Activated naive CD4-positive, alpha-beta T cell treated with anti-CD3 and anti-CD28 coated beads, Interleukin-2, amount 50 U/mL, for 72 hours (primary cell): ENCODE results near the gene MUS81. TPM values are rescaled to one million over a fixed set of nuclear protein-coding genes. Genes with fewer than 3 reads are reported as not detected.
"Not testable (repeated sequence)": the region's sequence is repeated elsewhere in the genome, so short reads cannot be mapped to it uniquely, and the experiment has no call there.

Experiments used
- ATAC-seq, 2 donors: fragments of 150-1000 bp; cut with Tn5 transposase; 2 replicates each; pipeline ENCODE4 v1.10.0; 2021; ENCODE audit warnings: mild to moderate bottlenecking in 2 of 2, moderate library complexity in 2 of 2
- DNase-seq, 2 donors: peaks; one replicate each; pipeline ENCODE4 v3.0.0; 2021 to 2022; ENCODE audit warnings: low spot score in 2 of 2
- H3K27ac Mint-ChIP-seq, 2 donors: one replicate each; pipeline ENCODE4 v1.8.0; 2022; ENCODE audit warnings: mild to moderate bottlenecking in 2 of 2, mixed read lengths in 2 of 2
- H3K36me3 Mint-ChIP-seq, 2 donors: one replicate each; pipeline ENCODE4 v1.8.0; 2022; ENCODE audit warnings: mixed read lengths in 2 of 2
- H3K9me3 Mint-ChIP-seq, 2 donors: one replicate each; pipeline ENCODE4 v1.8.0; 2022; ENCODE audit warnings: mixed read lengths in 2 of 2
- total RNA-seq, 2 donors: library from RNA; stranded (reverse); gene quantifications; one replicate each; pipeline ENCODE4 v1.2.3, GENCODE V29; 2022

MUS81 gene, protein sequence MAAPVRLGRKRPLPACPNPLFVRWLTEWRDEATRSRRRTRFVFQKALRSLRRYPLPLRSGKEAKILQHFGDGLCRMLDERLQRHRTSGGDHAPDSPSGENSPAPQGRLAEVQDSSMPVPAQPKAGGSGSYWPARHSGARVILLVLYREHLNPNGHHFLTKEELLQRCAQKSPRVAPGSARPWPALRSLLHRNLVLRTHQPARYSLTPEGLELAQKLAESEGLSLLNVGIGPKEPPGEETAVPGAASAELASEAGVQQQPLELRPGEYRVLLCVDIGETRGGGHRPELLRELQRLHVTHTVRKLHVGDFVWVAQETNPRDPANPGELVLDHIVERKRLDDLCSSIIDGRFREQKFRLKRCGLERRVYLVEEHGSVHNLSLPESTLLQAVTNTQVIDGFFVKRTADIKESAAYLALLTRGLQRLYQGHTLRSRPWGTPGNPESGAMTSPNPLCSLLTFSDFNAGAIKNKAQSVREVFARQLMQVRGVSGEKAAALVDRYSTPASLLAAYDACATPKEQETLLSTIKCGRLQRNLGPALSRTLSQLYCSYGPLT
- 10 to 100 TPM; 63.9 to 64.0 TPM for total RNA-seq

DNA sequence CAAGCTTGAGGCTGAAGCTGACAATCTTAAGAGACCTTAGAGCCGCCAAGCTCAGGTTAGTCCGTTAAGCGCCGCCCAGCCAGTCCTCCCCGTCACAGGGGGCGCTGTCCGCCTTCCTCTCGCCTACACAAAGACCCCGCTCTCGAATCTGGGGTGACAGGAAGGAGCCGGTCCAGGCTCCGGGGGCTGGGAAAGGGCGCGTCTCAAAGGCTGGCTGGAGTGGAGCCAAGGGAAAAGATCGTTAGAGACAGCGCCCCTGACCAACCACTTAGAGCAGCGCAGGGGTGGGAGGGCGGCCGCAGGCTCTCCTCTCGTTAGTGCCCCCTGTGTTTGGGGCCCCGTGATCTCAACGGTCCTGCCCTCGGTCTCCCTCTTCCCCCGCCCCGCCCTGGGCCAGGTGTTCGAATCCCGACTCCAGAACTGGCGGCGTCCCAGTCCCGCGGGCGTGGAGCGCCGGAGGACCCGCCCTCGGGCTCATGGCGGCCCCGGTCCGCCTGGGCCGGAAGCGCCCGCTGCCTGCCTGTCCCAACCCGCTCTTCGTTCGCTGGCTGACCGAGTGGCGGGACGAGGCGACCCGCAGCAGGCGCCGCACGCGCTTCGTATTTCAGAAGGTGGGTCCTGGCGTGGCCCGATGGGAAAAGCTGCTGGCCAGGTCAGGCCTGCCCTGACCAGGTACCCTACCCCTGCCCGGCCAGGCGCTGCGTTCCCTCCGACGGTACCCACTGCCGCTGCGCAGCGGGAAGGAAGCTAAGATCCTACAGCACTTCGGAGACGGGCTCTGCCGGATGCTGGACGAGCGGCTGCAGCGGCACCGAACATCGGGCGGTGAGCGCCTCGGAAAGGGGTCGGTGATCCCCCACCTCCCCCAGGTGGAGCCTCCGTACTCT is at the start of gene MUS81:
Gene MUS81 (plus strand): TSS at position 156 of the 887 bp plus-strand sequence. CDS start 321 bp downstream, at position 477.
- peaks cover 42 to 51% of the 10 kb centered on the region in 2 donors for H3K36me3 Mint-ChIP-seq
- peak; percentile 90 to 98 for DNase-seq
- peak; percentile 42 for ATAC-seq
- no peaks in the 10 kb centered on the region for H3K9me3 Mint-ChIP-seq
- H3K27ac Mint-ChIP-seq, result peak within 1 kb of the TSS; percentile 92 to 99

DNA sequence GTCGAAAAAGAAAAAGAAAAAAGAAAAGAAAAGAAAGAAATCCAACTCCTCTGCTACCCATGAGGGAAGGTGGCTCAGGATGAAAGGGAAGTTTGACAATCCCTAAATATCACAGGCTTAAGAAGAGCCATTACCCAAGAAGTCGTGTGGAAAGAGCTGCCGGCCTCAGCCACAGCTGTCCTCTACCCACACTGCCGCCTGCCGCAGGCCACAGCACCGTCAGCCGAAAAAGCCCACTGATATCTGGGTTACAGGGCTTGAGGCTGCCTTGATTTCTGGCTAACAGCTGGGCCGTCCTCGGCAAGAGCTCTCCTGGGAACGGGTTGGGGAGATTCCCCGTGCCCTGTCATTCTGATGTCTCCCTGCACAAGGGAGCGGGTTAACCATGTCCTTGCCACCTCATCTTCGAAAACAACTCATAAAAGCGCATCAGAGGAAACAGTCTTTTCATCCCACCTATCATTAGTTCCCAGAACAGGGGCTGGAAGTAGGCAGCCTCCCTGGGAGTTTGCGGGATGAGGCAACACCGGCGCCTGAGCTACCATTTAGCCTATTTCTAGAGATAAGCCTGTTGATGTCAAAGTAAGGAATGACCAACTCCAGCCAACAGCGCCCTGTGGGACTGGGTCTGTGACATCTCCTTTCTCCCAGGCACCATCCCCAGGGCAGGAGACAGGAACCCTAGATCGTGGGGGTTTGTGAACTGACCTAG is 48.3 kb upstream of the MUS81 start:
- ATAC-seq (no peak), DNase-seq (no peak)
- Mint-ChIP-seq H3K27ac (no peak overlapping the region), H3K36me3 (peaks cover 0 to 7% of the 10 kb centered on the region in 2 donors), H3K9me3 (no peaks in the 10 kb centered on the region)

DNA sequence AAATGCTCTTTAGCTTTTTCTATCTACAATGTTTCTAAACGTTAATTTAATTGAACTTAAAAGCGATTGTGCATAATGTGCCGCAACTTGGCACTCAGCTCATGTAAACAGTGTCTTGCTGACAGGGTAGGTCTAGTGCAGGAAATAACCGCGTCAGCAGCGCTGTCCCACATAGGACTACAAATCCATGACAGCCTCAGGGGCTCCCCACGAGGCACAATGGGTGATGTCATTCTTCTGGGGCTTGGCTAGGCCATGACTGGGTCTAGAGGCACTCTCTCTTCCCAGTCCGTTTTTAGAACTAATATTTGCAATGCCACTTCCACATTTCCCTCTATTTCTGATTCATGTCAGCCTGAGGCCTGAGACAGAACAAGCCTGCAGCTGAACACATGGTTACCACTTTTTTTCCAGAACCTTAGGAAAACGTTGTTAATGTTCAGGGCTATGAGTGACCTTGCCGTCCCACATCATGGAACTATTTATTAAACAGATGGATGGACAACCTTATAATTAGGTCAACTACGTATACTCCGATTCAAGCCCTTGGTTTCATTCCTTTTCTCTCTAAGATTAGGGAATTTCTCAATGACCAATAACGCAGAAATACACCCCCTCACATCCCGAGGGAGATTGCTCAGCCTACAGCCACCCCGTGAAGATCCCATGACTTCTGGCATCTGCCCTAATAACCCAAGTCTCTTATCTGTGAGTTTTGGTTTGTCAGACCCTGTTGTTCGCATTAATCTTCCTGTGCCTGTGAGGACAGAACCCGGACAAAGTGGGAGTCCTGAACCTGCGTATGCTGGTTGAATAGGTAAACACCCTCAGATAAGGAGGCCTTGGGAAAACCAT is 45.9 kb upstream of the MUS81 start:
- H3K9me3 Mint-ChIP-seq, result no peaks in the 10 kb centered on the region

DNA sequence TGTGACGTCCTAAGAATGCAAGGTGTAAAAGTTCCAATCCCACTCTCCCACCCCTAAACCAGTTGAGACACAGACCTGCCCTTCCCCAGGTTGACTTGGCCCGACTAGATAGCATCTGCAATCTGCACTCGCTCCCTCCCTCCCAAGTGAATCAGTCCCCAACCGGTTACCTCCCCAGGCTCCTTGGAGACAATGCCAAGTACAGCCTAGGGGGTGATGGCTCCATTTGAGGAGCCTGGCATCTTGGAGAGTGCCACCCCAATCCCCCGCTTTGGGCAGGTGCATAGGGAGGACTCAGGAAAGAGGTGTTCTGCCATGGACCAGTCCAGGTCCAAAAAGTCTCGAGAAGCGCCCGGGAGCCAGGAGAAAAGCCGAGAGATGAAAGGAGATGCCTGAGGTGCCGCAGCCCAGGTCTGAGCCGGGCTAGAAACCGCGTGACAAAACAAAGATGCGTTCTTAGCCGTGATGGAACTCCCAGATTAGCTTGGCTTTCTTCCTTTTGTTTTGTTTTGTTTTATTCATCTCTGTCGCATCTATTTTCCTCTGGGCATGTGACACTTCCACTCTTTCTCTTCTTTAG is 45.2 kb upstream of the MUS81 start:
- H3K9me3 Mint-ChIP-seq, result no peaks in the 10 kb centered on the region
- ATAC-seq, result no peak
- H3K27ac Mint-ChIP-seq, result peak overlapping the region in 1 of 2 donors; percentile 34
- peaks cover 0 to 7% of the 10 kb centered on the region in 2 donors for H3K36me3 Mint-ChIP-seq
- DNase-seq, result no peak

More for the DNA sequence above, 45.9 kb upstream of the MUS81 start:
- Mint-ChIP-seq H3K36me3 (peaks cover 0 to 7% of the 10 kb centered on the region in 2 donors), H3K27ac (no peak overlapping the region)
- DNase-seq (no peak), ATAC-seq (no peak)

DNA sequence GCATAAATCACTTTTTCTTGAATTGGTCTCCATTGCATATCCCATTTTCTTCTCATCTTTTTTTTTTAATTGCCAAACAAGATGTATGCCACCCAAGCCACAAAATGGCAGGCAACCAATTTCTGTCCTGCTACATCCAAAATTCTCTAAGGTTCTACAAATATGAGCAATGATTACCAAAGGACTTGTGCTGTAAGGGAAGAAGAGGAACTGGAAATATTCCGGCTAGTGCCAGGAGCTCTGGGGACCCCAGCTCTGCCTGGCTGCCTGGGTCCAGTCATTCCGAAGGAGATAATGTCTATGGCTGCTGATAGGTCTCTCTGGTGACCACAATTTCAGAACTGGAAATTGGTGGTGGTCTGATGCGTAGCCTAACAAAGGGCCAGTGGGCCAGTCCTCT is 43.5 kb upstream of the MUS81 start:
- no peak overlapping the region for H3K27ac Mint-ChIP-seq
- H3K36me3 Mint-ChIP-seq, result peaks cover 0 to 7% of the 10 kb centered on the region in 2 donors
- no peaks in the 10 kb centered on the region for H3K9me3 Mint-ChIP-seq
- no peak for ATAC-seq
- no peak for DNase-seq

DNA sequence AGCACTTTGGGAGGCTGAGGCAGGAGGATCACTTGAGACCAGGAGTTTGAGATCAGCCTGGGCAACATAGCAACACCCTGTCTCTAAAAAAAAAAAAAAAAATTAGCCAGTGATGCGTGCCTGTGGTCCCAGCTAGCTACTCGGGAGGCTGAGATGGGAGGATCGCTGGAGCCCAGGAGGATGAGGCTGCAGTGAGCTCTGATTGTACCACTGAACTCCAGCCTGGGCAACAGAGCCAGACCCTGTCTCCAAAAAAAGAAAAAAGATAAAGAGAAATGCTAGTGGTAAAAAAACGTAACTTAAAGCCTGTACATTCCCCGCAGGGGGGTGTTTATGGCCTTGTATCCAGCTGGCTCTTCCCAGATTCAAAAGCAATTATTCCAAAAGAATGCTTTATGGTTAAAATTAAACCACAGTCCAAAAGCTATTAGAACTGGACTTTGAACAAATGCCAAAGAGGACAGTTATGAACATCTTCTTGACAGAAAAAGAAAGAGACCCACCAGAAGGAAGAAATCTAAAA is 42.9 kb upstream of the MUS81 start:
- ATAC-seq (no peak), DNase-seq (no peak)
- Mint-ChIP-seq H3K9me3 (no peaks in the 10 kb centered on the region), H3K36me3 (peaks cover 0 to 7% of the 10 kb centered on the region in 2 donors), H3K27ac (peak overlapping the region; percentile 70 to 75)

DNA sequence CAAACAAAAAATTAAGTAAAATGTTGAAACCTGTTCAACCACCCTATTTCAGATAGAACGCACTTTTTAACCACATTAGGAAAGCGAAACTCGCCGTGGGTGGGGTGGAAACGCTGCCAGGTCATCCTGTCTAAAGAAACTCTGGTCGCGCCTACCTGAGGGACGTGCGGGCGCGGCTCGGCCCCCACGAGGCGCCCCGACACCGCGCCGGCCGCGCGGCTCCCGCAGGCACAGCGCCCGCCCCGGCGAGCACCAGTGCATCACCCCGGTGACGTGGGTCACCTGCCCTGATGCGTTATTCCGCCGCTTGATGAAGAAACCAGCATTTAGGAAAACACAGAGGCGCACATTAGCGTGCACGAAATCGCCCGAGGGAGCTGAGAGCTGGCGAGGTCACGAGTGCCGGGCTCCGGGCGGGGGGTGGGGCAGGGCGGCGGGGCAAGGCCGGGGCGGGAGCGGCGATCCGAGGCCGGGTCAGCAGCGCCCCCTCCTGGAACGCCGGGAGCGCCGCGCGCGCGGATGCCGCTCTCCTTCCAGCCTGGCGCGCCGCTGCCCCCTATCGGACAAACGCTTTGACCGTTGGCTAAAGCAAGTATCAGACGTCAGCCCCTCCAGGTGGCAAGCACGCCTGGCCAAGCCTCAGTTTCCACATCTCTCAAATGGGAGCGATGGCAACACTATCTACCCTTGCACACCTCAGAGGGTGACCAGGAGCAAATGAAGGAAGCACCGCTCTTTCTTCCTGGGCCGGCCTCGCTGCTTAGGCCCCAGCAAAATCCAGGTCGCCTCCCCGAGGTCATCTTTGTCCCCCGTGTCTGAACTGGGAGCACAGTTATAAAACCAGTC is 42.2 kb upstream of the MUS81 start:
- DNase-seq (peak; percentile 93 to 99), ATAC-seq (peak; percentile 88 to 91)
- peak overlapping the region; percentile 70 to 75 for H3K27ac Mint-ChIP-seq
- H3K9me3 Mint-ChIP-seq, result no peaks in the 10 kb centered on the region
- H3K36me3 Mint-ChIP-seq, result peaks cover 0 to 7% of the 10 kb centered on the region in 2 donors

DNA sequence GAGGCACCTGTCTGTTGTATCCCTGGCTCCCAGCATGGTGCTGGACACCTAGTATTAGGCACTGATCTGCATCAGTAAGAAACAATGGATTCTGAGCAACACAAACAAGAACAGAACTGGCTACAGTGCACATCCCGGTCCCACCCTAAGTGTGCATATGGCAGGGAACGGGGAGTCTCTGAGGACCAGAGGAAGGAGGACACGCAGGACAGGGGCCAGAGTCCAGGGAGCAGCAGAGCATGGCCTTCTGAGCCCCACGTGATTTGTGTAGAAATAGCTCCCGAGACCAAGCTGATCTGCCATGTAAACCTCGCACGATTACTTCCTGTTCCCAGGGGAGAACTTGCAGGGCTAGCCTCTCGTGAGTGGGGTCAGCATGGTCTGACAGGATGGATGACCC is 39.1 kb upstream of the MUS81 start:
- ATAC-seq (no peak), DNase-seq (no peak)
- no peak overlapping the region for H3K27ac Mint-ChIP-seq
- no peaks in the 10 kb centered on the region for H3K9me3 Mint-ChIP-seq
- H3K36me3 Mint-ChIP-seq, result peaks cover 0 to 7% of the 10 kb centered on the region in 2 donors

DNA sequence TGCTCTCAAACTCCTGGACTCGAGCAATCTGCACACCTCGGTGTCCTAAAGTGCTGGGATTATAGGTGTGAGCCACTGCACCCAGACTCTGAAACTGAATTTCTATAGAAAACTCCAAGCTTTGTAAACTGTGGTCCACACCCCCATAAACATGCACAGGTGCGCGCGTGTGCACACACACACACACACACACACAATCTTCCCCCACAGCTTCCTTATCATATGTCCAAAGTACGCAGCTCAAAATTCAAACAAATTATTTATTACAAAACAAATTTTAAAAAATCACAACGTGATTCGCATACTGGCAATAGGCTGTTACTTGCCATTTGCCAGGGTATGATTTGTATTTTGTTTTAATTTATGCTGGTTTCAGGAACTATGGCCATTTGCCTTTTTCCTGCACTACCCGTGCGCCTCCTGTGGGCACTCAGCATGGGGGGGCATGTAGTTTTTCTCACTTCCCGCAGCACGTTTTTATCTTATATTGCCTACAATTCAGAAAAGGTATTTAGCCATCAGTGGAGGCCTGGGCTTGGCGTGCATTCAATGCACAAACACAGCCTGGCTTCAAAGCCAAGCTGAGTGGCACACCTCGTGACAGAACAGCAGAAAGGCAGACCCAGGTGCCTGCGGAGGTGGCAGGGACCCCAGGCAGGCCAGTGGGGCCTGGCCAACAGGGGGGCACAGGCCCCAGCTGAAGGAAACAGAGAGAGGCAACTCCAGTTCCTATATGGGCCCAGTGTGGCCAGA is 37.3 kb upstream of the MUS81 start:
- H3K36me3 Mint-ChIP-seq, result no peaks in the 10 kb centered on the region
- DNase-seq (no peak), ATAC-seq (no peak)
- no peak overlapping the region for H3K27ac Mint-ChIP-seq
- no peaks in the 10 kb centered on the region for H3K9me3 Mint-ChIP-seq

DNA sequence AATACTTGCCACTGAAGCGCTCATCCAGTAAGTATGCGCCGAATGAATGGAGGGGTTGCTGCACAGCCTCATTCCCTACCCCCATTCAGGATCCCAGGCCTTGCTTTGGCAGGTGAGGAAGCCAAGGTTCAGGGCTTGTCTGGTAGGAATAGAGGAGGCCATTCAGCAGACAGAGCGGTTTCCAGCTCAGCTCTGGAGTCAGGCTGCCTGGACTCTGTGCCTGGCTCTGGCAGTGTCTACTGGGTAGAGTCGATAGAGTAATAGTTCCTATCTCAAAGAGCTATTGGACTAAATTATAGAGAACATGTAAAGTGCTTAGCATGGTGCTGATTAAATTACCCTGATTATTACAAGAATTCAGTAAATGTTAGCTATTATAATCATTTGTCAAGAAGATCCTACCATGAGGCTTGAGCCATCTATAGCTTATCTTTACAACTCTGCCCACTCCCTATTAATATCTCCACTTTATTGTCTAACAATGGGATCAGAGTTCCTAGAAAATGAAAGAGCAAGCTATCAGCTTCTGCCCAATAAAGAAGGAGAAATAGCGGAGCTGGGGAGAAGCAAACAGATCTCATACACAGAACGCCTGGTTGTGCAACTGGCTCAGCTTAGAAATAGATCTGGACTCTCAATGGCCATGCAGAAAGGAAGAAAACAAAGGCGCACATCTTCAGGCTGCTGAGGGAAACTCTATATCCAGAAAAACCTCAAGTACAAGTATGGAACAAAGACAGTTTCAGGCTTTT is 33.1 kb upstream of the MUS81 start:
- Mint-ChIP-seq H3K27ac (no peak overlapping the region), H3K9me3 (peaks cover 0 to 5% of the 10 kb centered on the region in 2 donors), H3K36me3 (peaks cover 0 to 5% of the 10 kb centered on the region in 2 donors)
- ATAC-seq, result peak in 1 of 2 donors; percentile 26
- no peak for DNase-seq

DNA sequence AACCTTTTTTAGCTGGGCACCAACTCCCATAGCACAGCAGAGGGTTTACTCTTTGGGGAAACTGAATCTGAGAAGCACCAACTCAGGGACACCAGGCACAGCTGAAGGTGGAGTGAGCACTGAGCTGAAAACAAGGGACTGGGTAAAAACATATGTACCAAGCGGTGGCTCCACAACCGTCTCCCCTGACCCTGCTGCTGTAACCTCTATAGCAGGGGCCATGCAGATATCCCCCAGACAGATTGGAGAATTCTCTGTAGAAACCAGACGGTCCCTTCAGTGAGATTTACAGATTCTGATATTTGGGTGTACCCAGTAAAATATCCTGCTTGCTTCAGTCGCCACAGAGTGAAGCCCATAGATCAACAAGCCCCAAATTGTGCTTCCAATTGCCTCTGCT is 30.8 kb upstream of the MUS81 start:
- DNase-seq, result no peak
- Mint-ChIP-seq H3K27ac (no peak overlapping the region), H3K9me3 (peaks cover 6 to 14% of the 10 kb centered on the region in 2 donors), H3K36me3 (peaks cover 5 to 15% of the 10 kb centered on the region in 2 donors)
- ATAC-seq, result no peak

DNA sequence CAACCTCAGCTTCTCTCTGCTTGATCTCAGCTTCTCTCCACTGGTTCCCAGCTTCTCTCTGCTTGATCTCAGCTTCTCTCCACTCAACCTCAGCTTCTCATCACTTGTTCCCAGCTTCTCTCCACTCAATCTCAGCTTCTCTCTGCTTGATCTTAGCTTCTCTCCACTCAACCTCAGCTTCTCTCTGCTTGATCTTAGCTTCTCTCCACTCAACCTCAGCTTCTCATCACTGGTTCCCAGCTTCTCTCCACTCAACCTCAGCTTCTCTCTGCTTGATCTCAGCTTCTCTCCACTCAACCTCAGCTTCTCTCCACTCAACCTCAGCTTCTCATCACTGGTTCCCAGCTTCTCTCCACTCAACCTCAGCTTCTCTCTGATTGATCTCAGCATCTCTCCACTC is 28.0 kb upstream of the MUS81 start:
- not testable (repeated sequence) for DNase-seq, ATAC-seq, H3K27ac Mint-ChIP-seq
- Mint-ChIP-seq H3K36me3 (peaks cover 5 to 15% of the 10 kb centered on the region in 2 donors), H3K9me3 (peaks cover 6 to 14% of the 10 kb centered on the region in 2 donors)
